ENCODE results near the gene RBM38. TPM values are rescaled to one million over a fixed set of nuclear protein-coding genes. Genes with fewer than 3 reads are reported as not detected.

RBM38 gene
- total RNA-seq, 1 donor from 2014 or later: 28.1 TPM

DNA sequence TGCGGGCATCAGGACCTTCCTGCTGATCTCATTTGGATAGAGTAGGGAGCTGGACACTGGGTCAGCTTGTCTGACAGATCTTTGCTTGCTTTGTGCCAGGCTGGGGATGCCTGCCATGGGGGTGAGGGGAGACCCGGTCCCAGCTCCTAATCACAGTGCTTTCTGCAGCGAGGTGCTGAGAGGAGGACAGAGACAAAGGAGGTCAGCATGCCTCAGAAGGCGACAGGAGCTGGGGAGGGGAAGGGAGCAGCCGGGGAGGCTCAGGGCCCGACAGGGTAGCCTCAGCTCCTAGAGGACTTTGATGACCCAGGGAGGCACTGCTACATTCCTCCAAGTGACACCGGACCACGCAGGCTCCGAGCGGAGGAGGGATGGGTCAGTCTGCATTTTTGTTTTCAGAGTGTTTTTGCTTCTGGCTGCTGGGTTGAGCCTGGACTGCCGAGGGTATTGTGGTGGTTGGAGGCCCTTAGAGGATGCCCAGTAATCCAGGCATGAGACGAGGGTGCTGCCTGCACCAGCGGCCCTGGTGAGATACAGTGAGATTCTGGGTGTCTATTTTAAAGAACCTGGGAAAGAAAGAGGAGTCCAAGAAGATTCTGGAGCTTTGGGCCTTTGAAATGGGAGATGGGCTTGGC lies 7.8 kb downstream of the RBM38 start:
- intact Hi-C loops (cut with DNase I): loop anchor here (10.0 kb wide), 1 partner anchor 196 kb away; no protein-coding TSS in a partner anchor
- ATAC-seq (no peak), DNase-seq (ENCODE audit: low spot score) (no peak)

DNA sequence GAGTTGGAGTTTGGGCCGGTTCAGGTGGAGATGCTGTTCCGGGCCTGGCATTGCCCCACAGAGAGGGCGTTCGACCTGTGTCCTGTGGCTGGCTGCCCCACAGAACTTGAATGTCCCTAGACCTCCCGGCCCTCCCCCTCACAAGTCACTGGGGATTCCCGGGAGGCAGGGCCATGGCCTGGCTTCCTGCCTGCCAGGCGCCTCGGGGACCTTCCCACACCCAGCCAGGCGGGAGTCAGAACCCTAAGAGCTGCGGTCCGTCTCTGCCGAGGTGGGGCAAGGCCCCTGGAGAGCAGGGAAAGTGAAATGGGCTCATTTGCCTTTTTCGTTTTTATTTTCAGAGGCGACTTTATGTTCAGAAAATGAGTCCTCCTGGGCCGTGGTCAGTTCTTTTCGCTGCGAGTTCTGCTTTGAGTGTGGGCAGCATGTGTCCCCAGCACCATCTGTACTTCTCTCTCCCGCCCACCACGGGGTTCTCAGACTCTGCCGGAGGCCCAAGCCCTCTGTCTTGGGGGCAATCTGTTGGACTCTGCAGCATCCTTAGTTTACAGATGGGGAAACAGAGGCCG lies 8.5 kb downstream of the RBM38 start:
- intact Hi-C loops (cut with DNase I): loop anchor here (10.0 kb wide), 1 partner anchor 195 kb away; no protein-coding TSS in a partner anchor
- ATAC-seq (peak; percentile 14), DNase-seq (ENCODE audit: low spot score) (no peak)

DNA sequence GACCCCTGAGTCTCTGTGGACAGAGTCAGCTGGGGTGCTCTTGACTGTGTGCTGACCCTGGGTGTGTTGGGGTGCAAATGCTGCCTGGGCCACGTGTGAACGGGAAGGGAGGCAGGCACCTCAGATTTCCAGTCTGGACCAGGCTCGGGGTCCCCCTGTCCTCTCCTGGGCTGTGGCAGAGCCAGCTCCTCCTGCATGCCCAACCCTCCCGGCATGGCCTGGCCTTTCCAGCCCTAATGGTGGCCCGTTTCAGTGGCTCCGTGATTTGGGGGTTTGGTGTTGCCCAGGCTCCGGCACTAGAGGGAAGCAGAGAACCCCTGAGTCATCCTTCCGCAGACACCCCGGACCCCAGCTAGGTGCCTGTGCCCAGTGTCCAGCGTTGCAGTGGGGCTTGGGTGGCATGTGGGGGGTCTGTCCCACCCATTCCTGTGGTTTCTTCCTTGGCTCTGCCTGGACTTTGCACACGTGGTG lies 9.1 kb downstream of the RBM38 start:
- intact Hi-C loops (cut with DNase I): no loop called here
- ATAC-seq: no peak
- DNase-seq (ENCODE audit: low spot score): no peak

DNA sequence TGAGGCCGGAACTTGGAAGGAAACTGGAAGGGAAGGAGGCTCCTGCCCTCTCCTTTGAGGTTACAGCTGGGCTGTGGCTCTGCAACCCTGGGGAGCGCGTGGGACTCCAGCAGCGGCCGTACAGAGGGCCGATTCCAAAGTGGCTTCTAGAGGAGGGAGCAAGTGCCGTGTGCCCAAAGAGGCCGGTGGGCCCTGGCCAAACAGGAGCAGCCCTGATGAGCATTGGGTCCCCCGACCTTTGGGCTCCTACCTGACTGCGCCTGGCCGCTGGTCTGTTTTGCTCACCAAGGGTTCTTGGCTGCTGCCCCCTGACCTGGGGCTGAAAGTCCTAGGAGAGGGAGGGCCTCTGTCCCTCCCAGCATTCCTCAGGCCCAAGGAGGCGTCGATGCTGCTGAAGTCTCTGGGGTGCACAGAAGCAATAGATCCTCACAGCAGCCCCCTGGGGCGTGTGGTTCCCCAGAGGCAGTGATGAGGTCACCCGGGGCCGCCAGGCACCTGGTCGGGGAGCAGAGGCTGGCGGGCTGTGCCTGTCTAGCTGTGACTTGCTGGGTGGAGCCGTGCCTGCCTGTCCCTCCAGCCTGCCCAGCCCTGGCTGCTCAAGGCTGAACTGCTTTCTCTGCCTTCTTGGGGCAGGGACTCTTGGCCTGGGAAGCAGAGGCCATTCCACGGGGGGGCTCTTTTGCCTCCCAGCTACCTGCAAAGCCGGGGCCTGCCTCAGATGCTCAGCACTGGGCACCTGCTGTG lies 9.8 kb downstream of the RBM38 start:
- no peak for DNase-seq (ENCODE audit: low spot score)
- no peak for ATAC-seq
- intact Hi-C loops (cut with DNase I): no loop called here

DNA sequence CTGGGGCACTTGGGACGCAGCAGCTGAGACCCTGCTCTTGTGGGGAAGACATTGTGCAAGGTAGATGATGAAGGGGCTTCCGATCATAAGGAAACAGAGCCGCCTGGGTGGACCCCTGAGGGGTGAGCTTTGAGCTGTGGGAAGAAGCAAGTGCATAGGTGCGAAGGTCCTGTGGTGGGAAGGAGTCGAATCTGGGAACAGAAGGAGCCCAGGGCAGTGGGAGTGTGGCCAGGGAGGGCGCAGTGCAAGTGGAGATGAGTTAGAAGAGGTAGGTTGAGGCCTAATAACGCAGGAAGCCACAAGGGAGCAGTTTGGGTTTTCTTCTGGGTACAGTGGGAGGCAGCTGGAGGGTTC lies 10.3 kb downstream of the RBM38 start:
- DNase-seq (ENCODE audit: low spot score) (no peak), ATAC-seq (no peak)
- intact Hi-C loops (cut with DNase I): no loop called here

DNA sequence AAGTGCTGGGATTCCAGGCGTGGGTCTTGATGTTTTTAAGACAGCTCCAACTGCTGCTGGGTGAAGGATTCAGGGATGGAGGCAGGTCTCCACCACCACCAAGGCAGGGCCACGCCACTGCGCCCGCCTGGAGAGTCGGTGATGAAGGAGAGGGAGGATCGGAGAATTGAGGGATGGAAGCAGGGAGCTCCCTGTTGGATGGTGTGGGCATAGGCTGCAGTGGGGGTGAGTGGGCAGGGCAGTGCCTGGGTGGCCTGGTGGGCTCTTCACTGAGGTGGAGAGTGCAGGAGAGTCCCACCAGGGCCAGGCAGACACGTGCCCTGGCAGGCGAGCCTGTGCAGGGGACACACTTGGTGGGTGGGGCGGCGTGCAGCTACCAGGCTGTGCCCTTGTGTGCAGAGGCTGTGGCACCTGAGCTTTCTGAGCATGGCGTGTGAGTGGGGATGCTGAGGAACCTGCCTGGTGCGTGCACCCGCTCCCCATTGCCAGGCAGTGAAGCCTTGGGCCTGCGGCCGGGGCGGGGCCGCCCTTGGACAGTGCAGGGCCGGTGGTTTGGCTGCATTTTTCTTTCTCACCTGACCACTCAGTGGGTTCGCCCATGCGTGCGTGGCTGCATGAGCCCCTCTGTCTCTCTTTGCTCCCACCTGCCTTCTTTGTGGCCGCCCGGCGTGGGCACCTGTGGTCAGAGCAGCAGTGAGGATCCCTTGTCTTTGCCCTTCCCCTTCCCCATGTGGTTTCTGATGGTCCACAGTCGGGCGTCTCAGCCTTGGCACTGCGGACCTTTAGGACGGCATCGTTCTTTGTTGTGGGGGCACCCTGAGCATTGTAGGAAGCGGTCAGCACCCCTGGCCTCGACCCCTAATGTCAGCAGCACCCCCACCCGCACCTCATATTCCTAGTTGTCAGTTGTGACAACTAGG lies 11.3 kb downstream of the RBM38 start:
- intact Hi-C loops (cut with DNase I): no loop called here
- ATAC-seq: no peak

DNA sequence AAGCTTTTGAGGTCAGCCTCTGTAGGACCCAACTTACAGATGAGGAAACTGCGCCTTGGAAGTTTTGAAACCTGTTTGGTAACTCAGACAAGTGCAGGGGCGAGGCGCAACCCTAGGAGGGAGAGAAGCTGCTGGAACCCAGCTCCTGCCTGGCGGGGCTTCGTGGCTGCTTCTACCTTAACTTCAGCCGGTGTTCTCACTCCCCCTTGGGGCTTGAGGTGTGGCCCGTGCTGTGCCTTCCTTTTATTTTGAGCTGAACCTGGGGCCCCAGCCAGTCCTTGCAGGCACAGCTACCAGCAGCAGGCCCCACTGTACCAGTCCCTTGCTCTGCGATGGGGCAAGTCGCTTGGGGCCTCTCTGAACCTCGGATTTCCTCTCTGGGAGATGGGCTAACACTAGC lies 12.0 kb downstream of the RBM38 start:
- DNase-seq (ENCODE audit: low spot score): no peak
- no peak for ATAC-seq
- intact Hi-C loops (cut with DNase I): no loop called here

More for the DNA sequence above, 11.3 kb downstream of the RBM38 start:
- DNase-seq (ENCODE audit: low spot score): no peak

DNA sequence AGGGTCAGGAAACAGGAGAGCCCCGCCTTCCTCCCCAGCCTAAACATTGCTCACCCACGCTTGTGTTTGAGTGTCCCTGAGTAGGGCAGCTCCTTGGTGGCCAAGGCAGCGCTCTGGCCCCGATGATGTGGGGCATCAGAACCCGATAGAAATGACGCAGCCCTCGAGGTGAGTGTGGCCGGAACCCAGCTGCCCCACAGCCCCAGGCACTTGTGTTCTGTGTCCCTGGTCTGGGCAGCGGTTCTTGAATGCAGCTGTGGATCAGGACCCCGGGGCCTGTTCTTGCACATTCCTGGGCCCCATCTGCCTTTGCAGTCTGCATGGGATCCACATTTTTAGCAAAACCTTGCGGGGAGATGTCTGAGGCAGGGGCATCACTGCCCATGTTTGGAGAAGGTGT lies 12.8 kb downstream of the RBM38 start:
- intact Hi-C loops (cut with DNase I): no loop called here
- ATAC-seq (no peak), DNase-seq (ENCODE audit: low spot score) (no peak)

DNA sequence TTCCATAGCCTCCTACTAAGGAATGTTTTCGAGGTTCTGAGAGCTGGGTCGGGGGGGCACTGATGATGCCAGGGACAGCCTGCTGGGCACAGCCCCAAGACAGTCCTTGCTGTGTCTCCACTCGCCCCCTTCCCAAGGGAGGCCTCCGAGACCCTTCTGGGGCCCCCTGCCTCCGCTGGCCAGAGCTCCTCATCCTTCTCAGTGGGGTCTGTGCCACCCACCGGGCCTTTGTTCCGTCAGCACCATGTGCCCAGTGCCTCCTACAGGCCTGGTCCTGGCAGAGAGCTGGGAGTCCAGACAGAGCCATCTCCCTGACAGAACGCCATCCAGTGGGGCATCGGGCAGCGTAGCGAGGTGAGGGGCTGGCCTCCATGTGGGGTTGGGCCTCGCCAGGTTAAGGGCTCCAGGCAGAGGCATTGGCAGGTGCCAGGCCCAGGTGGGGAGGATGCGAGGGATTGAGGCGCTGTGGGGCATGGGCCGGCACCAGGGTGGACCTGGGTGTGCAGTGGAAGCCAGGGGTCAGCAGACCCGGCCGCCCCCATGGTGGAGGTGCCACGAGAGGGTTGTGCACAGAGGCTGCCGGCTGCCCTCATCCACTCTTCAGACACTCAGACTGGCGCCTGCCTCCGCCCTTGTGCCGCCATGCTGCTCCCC lies 13.3 kb downstream of the RBM38 start:
- intact Hi-C loops (cut with DNase I): no loop called here
- ATAC-seq: no peak
- DNase-seq (ENCODE audit: low spot score): no peak

DNA sequence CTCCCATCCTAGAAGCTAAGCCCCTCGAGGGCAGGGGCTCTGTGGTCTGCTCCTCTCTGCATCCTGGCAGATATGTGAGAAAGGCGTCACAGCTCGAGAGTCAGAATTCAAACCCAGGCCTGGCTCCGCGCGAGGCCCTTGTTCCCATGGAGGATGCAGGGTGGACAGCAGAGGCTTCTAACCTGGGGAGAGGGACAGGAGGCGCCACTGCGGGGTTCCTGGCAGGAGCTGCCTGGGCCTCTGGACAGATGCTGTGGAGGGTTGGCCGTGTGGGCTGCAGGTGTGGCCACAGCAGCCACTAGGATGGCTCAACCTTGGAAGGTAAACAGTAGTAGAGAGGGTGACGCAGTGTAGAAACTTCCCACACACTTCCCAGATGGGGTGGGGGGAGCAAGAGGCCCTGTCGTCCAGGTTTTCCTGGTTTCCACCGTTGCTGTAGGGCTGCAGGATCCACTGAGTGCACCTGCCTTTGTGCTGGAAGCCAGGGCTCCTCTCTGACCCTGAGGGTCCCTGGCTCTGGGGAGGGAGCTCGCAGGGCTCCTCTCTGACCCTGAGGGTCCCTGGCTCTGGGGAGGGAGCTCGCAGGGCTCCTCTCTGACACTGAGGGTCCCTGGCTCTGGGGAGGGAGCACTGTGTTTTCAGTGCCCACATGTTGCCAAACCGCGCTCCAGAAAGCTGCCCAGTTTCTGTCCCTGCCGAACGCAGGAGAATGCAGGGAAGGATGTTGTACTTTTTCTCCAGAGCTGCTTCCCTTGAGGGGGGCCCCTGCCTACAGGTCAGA lies 14.2 kb downstream of the RBM38 start:
- intact Hi-C loops (cut with DNase I): no loop called here
- no peak for DNase-seq (ENCODE audit: low spot score)
- no peak for ATAC-seq

DNA sequence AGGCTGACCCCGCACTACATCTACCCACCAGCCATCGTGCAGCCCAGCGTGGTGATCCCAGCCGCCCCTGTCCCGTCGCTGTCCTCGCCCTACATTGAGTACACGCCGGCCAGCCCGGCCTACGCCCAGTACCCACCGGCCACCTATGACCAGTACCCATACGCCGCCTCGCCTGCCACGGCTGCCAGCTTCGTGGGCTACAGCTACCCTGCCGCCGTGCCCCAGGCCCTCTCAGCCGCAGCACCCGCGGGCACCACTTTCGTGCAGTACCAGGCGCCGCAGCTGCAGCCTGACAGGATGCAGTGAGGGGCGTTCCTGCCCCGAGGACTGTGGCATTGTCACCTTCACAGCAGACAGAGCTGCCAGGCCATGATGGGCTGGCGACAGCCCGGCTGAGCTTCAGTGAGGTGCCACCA lies 16.4 kb downstream of the RBM38 start:
- DNase-seq (ENCODE audit: low spot score) (no peak), ATAC-seq (no peak)
- intact Hi-C loops (cut with DNase I): no loop called here

DNA sequence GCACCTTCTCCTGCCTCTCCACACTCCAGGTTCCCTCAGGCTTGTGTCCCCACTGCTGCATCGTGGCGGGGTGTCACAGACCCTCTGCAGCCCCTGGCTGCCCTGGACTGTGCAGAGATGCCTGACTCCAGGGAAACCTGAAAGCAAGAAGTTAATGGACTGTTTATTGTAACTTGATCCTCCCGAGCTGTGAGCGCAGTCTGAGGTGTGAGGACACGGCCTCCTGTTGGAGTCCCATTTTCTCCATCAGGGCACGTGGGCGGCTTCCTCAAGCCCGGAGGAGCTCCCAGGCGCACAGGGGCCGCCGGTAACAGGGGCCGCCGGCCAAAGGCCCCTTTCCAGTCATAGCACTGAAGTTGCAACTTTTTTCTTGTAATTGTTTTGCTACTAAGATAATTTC lies 16.9 kb downstream of the RBM38 start:
- no peak for DNase-seq (ENCODE audit: low spot score)
- ATAC-seq: no peak
- intact Hi-C loops (cut with DNase I): loop anchor here (1.0 kb wide), 1 partner anchor 37 kb away; no protein-coding TSS in a partner anchor

DNA sequence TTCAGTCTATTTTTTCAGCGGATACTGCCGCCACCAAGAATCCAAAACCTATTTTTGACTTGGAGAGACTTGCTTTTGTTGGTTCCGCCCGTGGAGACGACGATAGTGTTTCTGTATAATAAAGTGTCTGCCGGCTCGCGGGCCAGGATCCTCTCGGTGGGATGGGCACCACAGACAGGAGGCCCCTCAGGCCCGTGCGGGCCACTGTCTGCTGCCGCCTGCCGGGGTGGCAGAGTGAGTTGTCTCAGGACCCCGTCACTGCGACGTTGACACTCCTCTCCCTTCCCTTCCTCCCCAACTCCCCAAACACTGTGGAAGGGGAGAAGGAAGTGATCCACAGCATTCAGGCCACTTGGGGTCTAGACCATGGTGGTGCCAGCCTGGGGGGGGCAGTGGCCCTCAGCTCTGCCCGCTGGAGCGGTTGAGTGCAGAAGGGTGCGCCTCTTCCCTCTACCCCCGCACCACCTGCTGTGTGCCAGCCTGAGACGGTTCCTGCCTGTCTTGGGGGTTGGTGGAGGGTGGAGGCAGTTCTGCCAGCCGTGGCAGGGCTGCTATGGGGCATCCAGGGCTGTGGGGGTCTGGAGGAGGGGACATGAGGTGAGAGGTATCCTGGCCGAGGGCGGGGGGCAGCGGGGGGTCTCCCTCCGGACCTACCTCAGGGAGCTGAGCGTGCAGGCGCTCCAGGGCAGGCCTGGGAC lies 17.5 kb downstream of the RBM38 start:
- intact Hi-C loops (cut with DNase I): loop anchor here (1.0 kb wide), 1 partner anchor 37 kb away; no protein-coding TSS in a partner anchor
- DNase-seq (ENCODE audit: low spot score) (no peak), ATAC-seq (no peak)

DNA sequence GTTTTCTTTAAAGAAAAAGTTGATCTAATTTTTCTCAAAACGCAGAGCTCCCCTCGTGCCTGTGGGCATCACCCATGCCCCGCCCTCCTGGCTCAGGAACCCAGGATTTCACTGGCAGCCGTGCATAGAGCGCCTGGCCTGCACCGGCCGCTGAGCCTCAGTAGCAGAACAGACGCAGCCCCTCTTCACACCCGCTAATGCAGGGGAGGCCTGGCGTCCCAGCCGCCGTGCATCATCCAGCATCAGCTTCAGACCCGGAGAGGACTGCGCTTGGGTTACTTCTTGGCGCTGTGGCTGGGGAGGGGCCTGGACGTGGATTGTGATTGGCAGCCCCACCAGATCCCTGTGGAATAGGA lies 18.1 kb downstream of the RBM38 start:
- DNase-seq (ENCODE audit: low spot score) (no peak), ATAC-seq (no peak)
- intact Hi-C loops (cut with DNase I): no loop called here

DNA sequence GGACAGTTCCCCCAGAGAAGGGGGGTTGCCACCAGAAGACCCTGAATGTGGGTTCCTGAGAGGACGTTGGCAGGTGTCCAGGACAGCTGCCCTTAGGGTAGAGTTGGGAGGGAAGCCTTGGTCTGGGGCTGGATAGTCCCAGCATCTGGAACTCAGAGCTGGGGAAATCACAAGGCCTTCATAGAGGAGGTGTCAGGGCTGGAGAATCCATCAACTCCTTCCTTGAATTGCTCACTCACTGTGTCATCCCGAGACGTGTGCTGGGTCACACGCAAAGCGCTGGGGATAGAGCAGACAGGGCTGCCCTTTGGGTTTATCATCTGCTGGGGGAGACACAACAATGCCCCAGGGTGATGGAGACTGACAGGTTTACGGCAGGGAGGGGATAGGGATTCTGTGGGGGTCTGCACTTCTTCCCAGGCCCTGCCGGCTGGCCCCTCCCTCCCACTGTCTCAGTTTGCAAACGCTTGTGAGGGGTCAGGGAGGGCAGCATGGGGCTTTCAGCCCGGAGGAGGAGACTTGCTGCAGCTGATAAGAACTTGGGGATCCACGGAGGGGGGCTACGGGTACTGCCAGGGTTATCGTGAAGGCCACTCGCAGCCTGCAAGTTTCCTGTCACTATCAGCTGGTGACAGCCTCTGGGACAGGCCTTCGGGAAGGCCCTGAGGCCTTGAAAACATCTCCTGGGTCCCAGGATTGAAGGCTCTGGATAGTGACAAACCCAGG lies 18.6 kb downstream of the RBM38 start:
- DNase-seq (ENCODE audit: low spot score) (no peak), ATAC-seq (no peak)
- intact Hi-C loops (cut with DNase I): no loop called here

DNA sequence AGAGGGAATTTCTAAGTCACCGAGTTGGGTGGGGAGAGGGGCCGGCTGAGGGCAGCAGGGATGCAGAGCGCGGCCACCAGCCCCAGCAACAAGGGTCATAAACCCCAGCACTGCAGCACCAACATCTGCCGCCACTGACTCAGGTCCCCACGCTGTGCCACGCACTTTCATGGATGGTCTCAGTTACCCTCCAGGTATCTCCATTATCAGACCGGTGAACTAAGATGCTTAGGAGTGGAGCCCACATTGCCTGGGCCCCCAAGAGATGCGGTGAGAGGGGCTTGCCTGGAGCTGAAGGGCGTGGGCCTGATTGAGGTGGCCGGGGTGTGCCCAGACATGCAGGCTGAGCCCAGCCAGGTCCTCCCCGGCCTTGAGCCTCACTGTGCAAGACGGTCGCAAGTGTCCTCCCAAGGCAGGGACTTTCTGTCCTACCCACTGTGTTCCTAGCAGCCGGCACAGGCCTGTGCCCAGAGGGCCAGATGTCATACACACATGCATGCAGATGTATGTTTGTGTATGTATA lies 19.3 kb downstream of the RBM38 start:
- intact Hi-C loops (cut with DNase I): no loop called here
- ATAC-seq: no peak
- no peak for DNase-seq (ENCODE audit: low spot score)

DNA sequence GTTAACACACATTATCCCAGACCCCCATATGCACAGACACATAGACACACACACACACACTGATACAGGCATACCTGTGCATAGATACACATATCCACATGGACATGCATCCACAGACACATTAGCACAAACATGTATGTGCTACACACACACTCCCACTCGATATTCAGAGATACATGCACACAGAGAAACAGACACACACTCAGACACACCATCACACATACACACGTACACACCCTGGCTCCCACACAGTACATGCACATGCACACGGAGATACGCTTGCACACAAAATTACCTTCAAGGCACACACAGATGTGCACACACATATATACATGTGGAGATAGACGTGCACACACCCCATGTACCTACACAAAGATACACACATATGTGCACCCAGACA lies 19.7 kb downstream of the RBM38 start:
- ATAC-seq (no peak), DNase-seq (ENCODE audit: low spot score) (no peak)
- intact Hi-C loops (cut with DNase I): no loop called here
